HCT116 (cell line): ENCODE data around the gene DCP1B. TPM values are rescaled to one million over a fixed set of nuclear protein-coding genes. Genes with fewer than 3 reads are reported as not detected.

Source experiments
- ATAC-seq: fragments of 200-7000 bp; cut with Tn5 transposase; 2 replicates; pipeline ENCODE4 v1.9.1; 2020; ENCODE audit warnings: mild to moderate bottlenecking, moderate library complexity
- BruUV-seq: library from RNA; stranded (reverse); fragments of 400-500 nt; replicated peaks from 2 replicates; lab custom pipeline; 2021; lab: Mats Ljungman, UMichigan
- CTCF ChIA-PET: fragments of 300-600 bp; sonication (Branson Sonifier 250); formaldehyde crosslinking; loops from one replicate; lab custom pipeline; 2021; ENCODE audit warnings: antibody characterized with exemption; lab: Charles Lee
- POLR2A ChIA-PET: fragments of 300-600, 350-600 bp; sonication (Branson Sonifier 250); formaldehyde crosslinking; loops from one replicate; lab custom pipeline; 2021; ENCODE audit warnings: antibody characterized with exemption; lab: Charles Lee
- RAD21 ChIA-PET, 2 experiments: fragments of 300-600 bp; sonication (Branson Sonifier 250); formaldehyde crosslinking; loops; one replicate each; lab custom pipeline; 2023; ENCODE audit warnings: low total read pairs in 2 of 2; ENCODE audit not compliant: uncharacterized antibody in 2 of 2, unreplicated experiment in 2 of 2, low non-redundant PET in 1 of 2; lab: Charles Lee
- DNase-seq: peaks from one replicate; pipeline ENCODE4 v3.0.0-alpha.2; 2010; ENCODE audit warnings: low read depth, low spot score
- H2AFZ ChIP-seq: fragments of 200-600 bp; shearing (Covaris generic), sonication (generic); 2 replicates; pipeline ENCODE4 v1.6.1; 2017; ENCODE audit warnings: low read depth, mixed run types, mixed read lengths, antibody characterized with exemption, low read length; ENCODE audit not compliant: poor library complexity, severe bottlenecking
- H3K27ac ChIP-seq: 2 replicates; pipeline ENCODE4 v1.5.1; 2012; ENCODE audit warnings: low read depth, low read length
- H3K27me3 ChIP-seq: fragments of 200-600 bp; sonication (generic); 2 replicates; pipeline ENCODE4 v1.6.1; 2016; ENCODE audit warnings: mixed run types, low read length, mixed read lengths; ENCODE audit not compliant: insufficient read depth
- H3K36me3 ChIP-seq, 2 experiments: fragments of 200-500 bp in 1 of 2; fragments of 200-600 bp in 1 of 2; sonication (Bioruptor generic) in 1 of 2; sonication (generic) in 1 of 2; 2 replicates each; pipeline versions ENCODE4 v1.5.1 to v1.6.1; 2014 to 2016; ENCODE audit warnings: low read length in 2 of 2, inconsistent platforms in 1 of 2, mixed read lengths in 1 of 2, mixed run types in 1 of 2; ENCODE audit not compliant: insufficient read depth in 2 of 2, control insufficient read depth in 1 of 2
- H3K4me1 ChIP-seq, 2 experiments: fragments of 200-600 bp in 1 of 2; sonication (generic) in 1 of 2; 2 replicates each; pipeline versions ENCODE4 v1.5.1 to v1.6.1; 2012 to 2017; ENCODE audit warnings: low read length in 2 of 2, inconsistent platforms in 1 of 2, mild to moderate bottlenecking in 1 of 2, mixed read lengths in 1 of 2, mixed run types in 1 of 2, moderate library complexity in 1 of 2; ENCODE audit not compliant: insufficient read depth in 2 of 2, control insufficient read depth in 1 of 2
- H3K4me2 ChIP-seq: fragments of 200-600 bp; sonication (generic); 2 replicates; pipeline ENCODE4 v1.6.1; 2017; ENCODE audit warnings: mixed run types, low read length, mixed read lengths
- H3K4me3 ChIP-seq, 2 experiments: fragments of 200-600 bp in 1 of 2; sonication (generic) in 1 of 2; replicated peaks in 1 of 2; 2 replicates each; pipeline ENCODE4 v1.5.1; 2011 to 2016; ENCODE audit warnings: low read length in 2 of 2, control low read depth in 1 of 2, low read depth in 1 of 2, mild to moderate bottlenecking in 1 of 2, mixed read lengths in 1 of 2, mixed run types in 1 of 2
- H3K79me2 ChIP-seq: fragments of 200-600 bp; sonication (generic); 2 replicates; pipeline ENCODE4 v1.6.1; 2017; ENCODE audit warnings: mild to moderate bottlenecking, mixed run types, low read length, moderate library complexity, mixed read lengths; ENCODE audit not compliant: insufficient read depth
- H3K9ac ChIP-seq: fragments of 200-600 bp; sonication (generic); 2 replicates; pipeline ENCODE4 v1.6.1; 2016; ENCODE audit warnings: low read length, mixed read lengths
- H3K9me2 ChIP-seq: fragments of 200-600 bp; sonication (generic), shearing (Covaris generic); 2 replicates; pipeline ENCODE4 v1.6.1; 2017; ENCODE audit warnings: mixed run types, mild to moderate bottlenecking, moderate library complexity; ENCODE audit not compliant: insufficient read depth
- H3K9me3 ChIP-seq, 2 experiments: fragments of 200-500 bp in 1 of 2; fragments of 200-600 bp in 1 of 2; sonication (Bioruptor generic) in 1 of 2; sonication (generic) in 1 of 2; 2 replicates each; pipeline ENCODE4 v1.6.1; 2014 to 2017; ENCODE audit warnings: low read length in 2 of 2, mixed read lengths in 2 of 2, inconsistent platforms in 1 of 2, low read depth in 1 of 2, mild to moderate bottlenecking in 1 of 2, mixed run types in 1 of 2, moderate library complexity in 1 of 2; ENCODE audit not compliant: control insufficient read depth in 1 of 2, insufficient read depth in 1 of 2
- H4K20me1 ChIP-seq: fragments of 200-600 bp; sonication (generic), shearing (Covaris generic); 2 replicates; pipeline ENCODE4 v1.6.1; 2017; ENCODE audit warnings: mixed run types, mild to moderate bottlenecking, moderate library complexity; ENCODE audit not compliant: insufficient read depth
- CEBPB ChIP-seq: IDR thresholded peaks from 2 replicates; pipeline ENCODE4 v1.6.1; 2012; ENCODE audit warnings: low read depth
- EZH2 ChIP-seq: fragments of 200-600 bp; sonication (generic); IDR thresholded peaks from 2 replicates; pipeline ENCODE4 v1.6.1; 2017; ENCODE audit warnings: antibody characterized with exemption, mixed run types
- EZH2phosphoT487 ChIP-seq: fragments of 200-600 bp; IDR thresholded peaks from 2 replicates; pipeline ENCODE4 v1.6.1; 2018; ENCODE audit warnings: antibody characterized with exemption, borderline replicate concordance
- REST ChIP-seq: IDR thresholded peaks from 2 replicates; pipeline ENCODE4 v1.6.1; 2012; ENCODE audit warnings: low read depth
- SIN3A ChIP-seq: IDR thresholded peaks from 2 replicates; pipeline ENCODE4 v1.6.1; 2012; ENCODE audit warnings: low read depth
- SRF ChIP-seq: IDR thresholded peaks from 2 replicates; pipeline ENCODE4 v1.6.1; 2012; ENCODE audit warnings: low read depth
- YY1 ChIP-seq: IDR thresholded peaks from 2 replicates; pipeline ENCODE4 v1.6.1; 2011; ENCODE audit warnings: low read length, low read depth, moderate library complexity, mild to moderate bottlenecking; ENCODE audit not compliant: insufficient replicate concordance; ENCODE audit errors: extremely low read depth
- ZFX ChIP-seq: fragments of 450-650 bp; IDR thresholded peaks from 2 replicates; pipeline ENCODE4 v1.6.1; 2017
- intact Hi-C: fragments of 100-400 bp; cut with micrococcal nuclease; formaldehyde crosslinking; loops from 2 replicates; pipeline ENCODE4 v1.10.0; 2022
- total RNA-seq: library from RNA; stranded (reverse); gene quantifications from one replicate; pipeline ENCODE4 v1.2.1, GENCODE V29; 2021; ENCODE audit not compliant: unreplicated experiment

Gene DCP1B
- total RNA-seq, 1 experiment from 2014 or later, result 13.8 TPM

- H3K27me3 ChIP-seq, result no peaks in the 10 kb centered on the region
- ChIA-PET CTCF (no interaction called here), POLR2A (no interaction called here), RAD21 (no interaction called here)
- BruUV-seq, result no TSS peak
- no peaks in the 10 kb centered on the region for H3K36me3 ChIP-seq
- no peak overlapping the region for H2AFZ ChIP-seq
- no peak for DNase-seq
- H3K27ac ChIP-seq, result no peak overlapping the region
- no peaks in the 10 kb centered on the region for H3K79me2 ChIP-seq
- H3K4me1 ChIP-seq, result no peaks in the 10 kb centered on the region
- no peak for ATAC-seq
- no peaks in the 10 kb centered on the region for H3K9me2 ChIP-seq
- H4K20me1 ChIP-seq, result no peaks in the 10 kb centered on the region
- no peak overlapping the region for H3K4me2 ChIP-seq
- H3K9ac ChIP-seq, result no peak overlapping the region
- H3K4me3 ChIP-seq, result no peak overlapping the region
- TF ChIP-seq EZH2phosphoT487 (no peak), YY1 (no peak), CEBPB (no peak), ZFX (no peak), SIN3A (no peak), REST (no peak), EZH2 (no peak), SRF (no peak)
- intact Hi-C loops, result no loop called here
- H3K9me3 ChIP-seq, result no peaks in the 10 kb centered on the region
Measured at GRCh38 chr12:1919763-1920162, 84.5 kb downstream of the DCP1B start.
